GM18505 (cell line): Measurements from ENCODE around the gene MYH14.

Source experiments
- ATAC-seq: cut with Tn5 transposase; IDR thresholded peaks from one replicate; pipeline ENCODE4 v1.9.1; 2021; ENCODE audit not compliant: unreplicated experiment
- POLR2A ChIP-seq: IDR thresholded peaks from 4 replicates; pipeline ENCODE4 v1.6.1; 2011; ENCODE audit warnings: borderline replicate concordance; ENCODE audit not compliant: insufficient read depth, insufficient read length; ENCODE audit errors: extremely low read depth

The MYH14 gene

GRCh38 chr19:50286443-50286842, 83.0 kb downstream of the MYH14 start:
- TF ChIP-seq POLR2A, result no peak
- no peak for ATAC-seq

- ATAC-seq, result no peak
- no peak for TF ChIP-seq POLR2A
Observed at GRCh38 chr19:50287331-50287730, 83.9 kb downstream of the MYH14 start.

- ATAC-seq, result no peak
- TF ChIP-seq POLR2A, result no peak
Observed at GRCh38 chr19:50288954-50289353, 85.5 kb downstream of the MYH14 start.

- TF ChIP-seq POLR2A, result no peak
- no peak for ATAC-seq
Observed at GRCh38 chr19:50290011-50290410, 86.6 kb downstream of the MYH14 start.

GRCh38 chr19:50290775-50291174, 87.4 kb downstream of the MYH14 start:
- TF ChIP-seq POLR2A, result no peak
- ATAC-seq, result no peak

GRCh38 chr19:50292216-50292827, 88.9 kb downstream of the MYH14 start:
- ATAC-seq, result no peak
- no peak for TF ChIP-seq POLR2A

GRCh38 chr19:50293263-50294004, 90.0 kb downstream of the MYH14 start:
- no peak for TF ChIP-seq POLR2A
- ATAC-seq, result no peak

GRCh38 chr19:50300051-50300450, 96.6 kb downstream of the MYH14 start:
- TF ChIP-seq POLR2A, result no peak
- ATAC-seq, result no peak

GRCh38 chr19:50300814-50301606, 97.6 kb downstream of the MYH14 start:
- ATAC-seq, result no peak
- TF ChIP-seq POLR2A, result no peak

GRCh38 chr19:50301607-50301971, 98.2 kb downstream of the MYH14 start:
- no peak for ATAC-seq
- TF ChIP-seq POLR2A, result no peak

GRCh38 chr19:50303558-50303957, 100.1 kb downstream of the MYH14 start:
- TF ChIP-seq POLR2A, result no peak
- no peak for ATAC-seq

GRCh38 chr19:50308991-50309390, 105.6 kb downstream of the MYH14 start:
- TF ChIP-seq POLR2A, result no peak
- no peak for ATAC-seq

GRCh38 chr19:50309396-50310125, 106.1 kb downstream of the MYH14 start:
- ATAC-seq, result no peak
- TF ChIP-seq POLR2A, result no peak
